Adipocyte (in vitro differentiated cells): ENCODE measurements around the gene LRBA.
"Not testable (repeated sequence)": the region's sequence is repeated elsewhere in the genome, so short reads cannot be mapped to it uniquely, and the experiment has no call there.

Source experiments
- DNase-seq: peaks from one replicate; pipeline ENCODE4 v3.0.0-alpha.2; 2015; ENCODE audit warnings: low read depth
- H3K27me3 ChIP-seq: replicated peaks from 2 replicates; pipeline ENCODE4 v1.7.0; 2013; ENCODE audit warnings: mild to moderate bottlenecking, low read length, moderate library complexity; ENCODE audit not compliant: control insufficient read depth, insufficient read depth
- H3K36me3 ChIP-seq: 2 replicates; pipeline ENCODE4 v1.7.0; 2013; ENCODE audit warnings: low read length, mild to moderate bottlenecking, moderate library complexity; ENCODE audit not compliant: control insufficient read depth, insufficient read depth, severe bottlenecking
- H3K4me1 ChIP-seq: 2 replicates; pipeline ENCODE4 v1.7.0; 2013; ENCODE audit warnings: mild to moderate bottlenecking, low read length, moderate library complexity; ENCODE audit not compliant: control insufficient read depth, insufficient read depth
- H3K4me3 ChIP-seq: 2 replicates; pipeline ENCODE4 v1.7.0; 2013; ENCODE audit warnings: mild to moderate bottlenecking, low read length, moderate library complexity
- H3K9ac ChIP-seq: 2 replicates; pipeline ENCODE4 v1.7.0; 2013; ENCODE audit warnings: mild to moderate bottlenecking, low read length, moderate library complexity
- H3K9me3 ChIP-seq: 2 replicates; pipeline ENCODE4 v1.7.0; 2013; ENCODE audit warnings: mild to moderate bottlenecking, low read length, moderate library complexity; ENCODE audit not compliant: control insufficient read depth

LRBA gene

DNA sequence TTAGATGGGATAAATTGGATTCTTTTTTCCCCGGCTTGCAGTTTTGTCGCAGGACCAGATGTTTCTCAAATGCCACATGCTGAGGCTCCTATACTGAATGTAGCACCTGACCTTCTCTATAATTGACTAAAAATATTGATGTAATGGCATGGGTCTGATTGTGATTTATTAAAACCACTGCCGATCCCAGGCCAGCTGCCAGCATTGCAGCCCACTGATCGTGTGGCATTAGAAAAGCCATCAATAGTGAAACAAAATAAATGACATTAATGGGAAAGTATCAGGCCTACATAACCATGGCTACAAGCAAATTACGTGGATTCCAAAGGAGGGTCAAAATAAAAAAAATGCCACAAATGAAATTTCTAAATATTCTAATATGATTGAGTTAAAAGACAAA is 334.4 kb downstream of the LRBA start:
- Histone ChIP-seq H3K9me3 (no peaks in the 10 kb centered on the region), H3K36me3 (peaks cover 4% of the 10 kb centered on the region), H3K27me3 (no peaks in the 10 kb centered on the region), H3K4me3 (no peak overlapping the region), H3K4me1 (peaks cover 5% of the 10 kb centered on the region), H3K9ac (no peak overlapping the region)
- no peak for DNase-seq

DNA sequence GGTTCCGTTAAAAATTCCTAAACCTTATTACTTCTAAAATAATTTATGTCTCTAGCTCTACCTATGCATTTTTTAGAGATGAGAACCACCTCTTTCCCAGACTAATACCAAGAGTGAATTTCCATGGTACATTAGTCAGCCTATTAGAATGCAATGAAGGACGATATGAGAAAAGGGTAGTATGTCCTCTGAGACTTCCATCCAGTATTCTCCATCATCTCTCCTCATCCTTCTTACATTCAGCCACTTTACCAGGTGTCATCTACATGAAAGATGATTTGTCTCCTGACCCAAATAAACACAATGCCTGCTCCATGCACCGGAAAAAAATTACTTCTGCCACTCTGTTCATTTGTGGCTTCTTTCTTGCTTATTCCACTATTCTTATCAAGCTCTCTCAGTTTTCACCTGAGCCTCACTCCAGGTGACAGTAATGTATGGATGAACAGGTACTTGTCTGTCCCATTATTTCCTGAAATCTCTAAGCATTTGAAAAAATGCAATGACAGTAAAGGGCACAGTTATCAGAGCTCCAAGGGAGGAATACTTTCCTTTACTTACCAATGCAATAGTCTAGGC is 335.2 kb downstream of the LRBA start:
- Histone ChIP-seq H3K9ac (no peak overlapping the region), H3K36me3 (peaks cover 4% of the 10 kb centered on the region), H3K4me3 (peak overlapping the region; percentile 75), H3K4me1 (peaks cover 5% of the 10 kb centered on the region), H3K9me3 (no peaks in the 10 kb centered on the region), H3K27me3 (no peaks in the 10 kb centered on the region)
- DNase-seq, result peak; percentile 36

DNA sequence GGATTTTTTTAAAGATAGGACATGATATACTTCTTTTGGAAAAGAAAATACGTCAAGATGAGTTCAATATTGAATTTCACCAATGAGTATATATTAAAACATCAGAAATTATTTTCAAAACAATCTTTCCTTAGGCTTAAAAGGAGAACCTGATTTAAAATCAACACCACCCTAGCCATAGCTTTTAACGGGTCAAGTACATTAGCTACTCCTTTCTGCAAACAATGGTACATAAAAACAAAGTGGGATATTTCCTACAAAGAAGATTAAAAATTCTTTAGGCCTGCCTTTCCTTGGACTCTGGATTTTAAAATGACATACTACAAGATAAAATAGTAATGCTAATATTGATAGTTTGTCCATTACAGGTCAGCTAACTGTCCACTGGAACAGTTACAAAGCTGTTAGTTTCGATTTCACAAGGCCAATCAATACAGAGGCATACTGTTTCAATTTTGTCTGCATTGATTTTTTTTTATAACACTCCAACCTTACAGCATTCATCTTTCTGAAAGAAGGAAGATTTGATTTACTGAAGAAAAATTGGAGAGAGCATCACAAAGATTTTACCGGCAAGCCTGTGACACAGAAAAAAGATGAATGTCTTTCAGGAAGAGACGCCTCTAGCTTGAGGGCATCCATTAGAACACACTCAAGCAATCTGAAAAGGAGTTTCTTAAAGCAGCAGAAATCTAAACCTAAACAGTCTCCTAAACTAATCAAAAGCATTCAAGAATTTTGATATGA is 335.9 kb downstream of the LRBA start:
- H3K36me3 ChIP-seq, result peaks cover 4% of the 10 kb centered on the region
- H3K4me1 ChIP-seq, result peaks cover 5% of the 10 kb centered on the region
- H3K4me3 ChIP-seq, result peak overlapping the region; percentile 75
- no peaks in the 10 kb centered on the region for H3K27me3 ChIP-seq
- H3K9ac ChIP-seq, result peak overlapping the region; percentile 46
- no peaks in the 10 kb centered on the region for H3K9me3 ChIP-seq
- peak; percentile 38 for DNase-seq

DNA sequence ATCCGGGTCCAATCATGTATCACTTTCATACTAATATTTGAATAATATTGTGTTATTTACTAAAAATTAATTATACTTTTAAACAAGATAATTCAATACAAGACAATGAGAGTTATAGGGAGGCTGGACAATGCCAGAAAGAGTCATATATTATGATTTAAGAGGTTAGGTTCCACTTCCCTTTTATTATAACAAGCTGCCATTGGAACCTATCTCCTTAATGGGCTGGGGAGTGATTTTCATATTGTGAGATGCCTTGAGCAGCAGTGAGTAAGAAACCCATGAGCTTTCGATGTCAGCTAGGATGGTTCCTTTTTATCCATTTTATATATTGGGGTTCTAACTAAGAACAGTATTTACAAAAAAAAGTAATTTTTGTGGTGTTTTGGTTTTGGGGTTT is 341.3 kb downstream of the LRBA start:
- DNase-seq, result no peak
- H3K9ac ChIP-seq, result no peak overlapping the region
- H3K36me3 ChIP-seq, result no peaks in the 10 kb centered on the region
- H3K27me3 ChIP-seq, result no peaks in the 10 kb centered on the region
- no peaks in the 10 kb centered on the region for H3K9me3 ChIP-seq
- H3K4me1 ChIP-seq, result no peaks in the 10 kb centered on the region
- no peak overlapping the region for H3K4me3 ChIP-seq

DNA sequence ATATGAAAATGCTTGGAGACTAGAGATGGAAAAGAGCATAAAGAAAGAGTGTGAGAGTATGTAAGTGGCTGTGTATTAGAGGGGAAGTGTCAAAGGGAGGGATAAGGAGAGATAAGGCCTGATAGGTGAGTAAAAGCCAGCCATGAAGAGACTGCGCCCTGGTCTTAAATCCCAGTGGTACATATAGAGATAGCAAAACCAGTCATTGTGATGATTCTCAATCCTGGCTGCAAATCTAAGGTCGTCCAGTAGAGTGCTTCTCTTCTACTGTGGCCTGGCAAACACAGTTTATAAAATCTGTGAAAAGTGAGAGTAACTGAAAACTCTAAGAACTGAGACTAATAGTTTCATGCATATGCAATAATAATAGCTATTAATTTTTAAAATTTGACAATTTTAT is 346.3 kb downstream of the LRBA start:
- Histone ChIP-seq H3K9ac (no peak overlapping the region), H3K4me3 (no peak overlapping the region), H3K27me3 (no peaks in the 10 kb centered on the region), H3K9me3 (no peaks in the 10 kb centered on the region), H3K36me3 (no peaks in the 10 kb centered on the region), H3K4me1 (no peaks in the 10 kb centered on the region)
- no peak for DNase-seq

DNA sequence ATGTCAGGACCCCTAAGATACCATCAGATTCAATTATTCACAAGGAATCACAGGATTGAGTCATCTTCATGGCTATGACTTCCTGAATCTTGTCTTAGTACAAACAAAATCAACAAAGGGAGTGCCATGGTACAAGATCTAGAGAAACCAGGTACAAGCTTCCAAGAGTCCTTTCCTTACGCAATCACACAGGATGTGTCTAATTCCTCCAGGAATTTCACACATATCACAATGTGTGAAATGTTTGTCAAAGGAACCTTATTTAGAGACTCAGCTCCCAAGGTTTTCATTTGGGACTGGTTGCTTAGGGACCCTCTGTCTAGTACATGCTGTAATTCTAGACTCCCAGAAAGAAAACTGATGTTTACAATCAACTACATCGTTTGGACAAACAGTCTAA is 350.1 kb downstream of the LRBA start:
- Histone ChIP-seq H3K4me3 (no peak overlapping the region), H3K9me3 (no peaks in the 10 kb centered on the region), H3K9ac (no peak overlapping the region), H3K4me1 (no peaks in the 10 kb centered on the region), H3K27me3 (no peaks in the 10 kb centered on the region), H3K36me3 (no peaks in the 10 kb centered on the region)
- no peak for DNase-seq

DNA sequence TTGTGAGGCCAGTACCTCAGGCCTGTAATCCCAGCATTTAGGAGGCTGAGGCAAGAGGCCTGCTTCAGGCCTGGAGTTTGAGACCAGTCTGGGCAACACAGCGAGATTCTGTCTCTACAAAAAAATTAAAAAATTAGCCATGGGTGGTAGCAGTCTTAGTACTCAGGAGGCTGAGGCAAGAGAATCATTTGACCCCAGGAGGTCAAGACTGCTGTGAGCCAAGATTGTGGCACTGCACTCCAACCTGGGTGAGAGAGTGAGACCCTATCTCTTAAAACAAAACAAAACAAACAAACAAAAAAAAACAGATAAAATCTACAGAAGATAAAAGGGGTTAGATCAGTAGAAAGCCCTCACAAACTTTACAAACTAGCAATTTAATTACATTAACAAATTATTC is 352.4 kb downstream of the LRBA start:
- H3K9ac ChIP-seq, result no peak overlapping the region
- H3K4me3 ChIP-seq, result no peak overlapping the region
- no peaks in the 10 kb centered on the region for H3K36me3 ChIP-seq
- H3K27me3 ChIP-seq, result no peaks in the 10 kb centered on the region
- H3K9me3 ChIP-seq, result no peaks in the 10 kb centered on the region
- DNase-seq, result no peak
- H3K4me1 ChIP-seq, result no peaks in the 10 kb centered on the region

DNA sequence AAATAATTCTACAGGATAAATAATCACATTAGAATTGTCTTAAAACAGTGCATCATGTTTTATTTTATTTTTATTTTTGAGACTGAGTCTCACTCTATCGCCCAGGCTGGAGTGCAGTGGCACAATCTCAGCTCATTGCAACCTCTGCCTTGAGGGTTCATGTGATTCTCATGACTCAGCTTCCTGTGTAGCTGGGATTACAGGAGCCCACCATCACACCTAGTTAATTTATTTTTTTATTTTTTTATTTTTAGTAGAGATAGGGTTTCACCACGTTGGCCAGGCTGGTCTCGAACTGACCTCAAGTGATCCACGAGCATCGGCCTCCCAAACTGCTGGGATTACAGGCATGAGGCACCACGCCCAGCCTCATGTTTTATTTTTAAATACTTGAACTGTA is 353.5 kb downstream of the LRBA start:
- H3K9ac ChIP-seq, H3K36me3 ChIP-seq, H3K27me3 ChIP-seq, H3K4me1 ChIP-seq, DNase-seq, H3K4me3 ChIP-seq, H3K9me3 ChIP-seq: not testable (repeated sequence)

DNA sequence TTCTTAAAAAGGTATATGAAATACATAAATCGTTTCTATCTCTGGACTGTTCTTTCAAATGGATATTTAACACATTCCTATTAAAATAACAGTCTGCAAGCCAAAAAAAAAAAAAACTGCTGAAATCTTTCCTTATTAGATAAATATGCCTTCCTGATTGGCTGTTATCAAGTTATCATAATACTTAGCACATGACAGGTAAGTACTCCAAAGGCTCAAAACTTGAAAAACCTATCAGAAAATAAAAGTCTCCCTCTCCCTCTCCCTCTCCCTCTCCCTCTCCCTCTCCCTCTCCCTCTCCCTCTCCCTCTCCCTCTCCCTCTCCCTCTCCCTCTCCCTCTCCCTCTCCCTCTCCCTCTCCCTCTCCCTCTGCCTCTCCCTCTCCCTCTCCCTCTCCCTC is 356.8 kb downstream of the LRBA start:
- DNase-seq, H3K9me3 ChIP-seq, H3K4me1 ChIP-seq, H3K27me3 ChIP-seq, H3K36me3 ChIP-seq, H3K9ac ChIP-seq, H3K4me3 ChIP-seq: not testable (repeated sequence)

DNA sequence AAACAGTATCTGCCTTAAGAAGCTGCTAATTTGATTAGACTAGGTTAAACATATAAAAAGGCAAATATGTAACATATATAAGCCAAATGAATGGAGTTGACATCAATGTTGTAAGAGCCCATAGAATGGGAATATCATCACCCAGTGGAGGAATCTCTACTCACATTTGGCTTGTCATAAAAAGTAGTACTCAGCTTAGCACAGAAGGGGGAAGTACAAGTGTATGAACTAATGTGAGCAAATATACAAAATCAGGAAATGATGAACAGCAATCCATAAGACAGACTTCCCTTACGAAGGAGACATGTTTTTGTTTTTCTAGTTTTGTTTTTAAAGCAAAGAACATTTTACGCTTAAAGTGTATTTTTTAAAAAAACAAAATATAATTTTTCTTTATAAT is 358.2 kb downstream of the LRBA start:
- H3K9me3 ChIP-seq, result no peaks in the 10 kb centered on the region
- no peaks in the 10 kb centered on the region for H3K36me3 ChIP-seq
- no peak for DNase-seq
- H3K4me1 ChIP-seq, result no peaks in the 10 kb centered on the region
- no peaks in the 10 kb centered on the region for H3K27me3 ChIP-seq
- no peak overlapping the region for H3K9ac ChIP-seq
- H3K4me3 ChIP-seq, result no peak overlapping the region

DNA sequence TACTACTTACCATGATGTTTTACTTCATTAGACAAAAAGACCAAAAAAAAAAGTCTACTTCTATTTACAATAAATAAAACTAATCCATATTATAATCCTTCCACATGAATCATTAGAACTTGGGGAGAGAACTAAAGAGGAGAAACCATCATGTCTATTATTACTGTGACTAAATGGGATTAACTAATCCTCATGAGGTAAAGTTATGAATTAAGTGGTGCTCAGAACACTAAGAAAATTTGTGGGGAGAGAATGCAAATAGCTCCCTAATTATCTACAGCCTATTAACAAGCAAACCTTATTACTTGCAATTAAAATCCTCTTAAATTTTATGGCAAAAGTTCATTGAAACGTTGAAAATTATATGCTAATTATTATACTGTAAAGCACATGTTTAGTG is 364.3 kb downstream of the LRBA start:
- Histone ChIP-seq H3K4me1 (no peaks in the 10 kb centered on the region), H3K27me3 (no peaks in the 10 kb centered on the region), H3K4me3 (no peak overlapping the region), H3K9me3 (no peaks in the 10 kb centered on the region), H3K9ac (no peak overlapping the region), H3K36me3 (no peaks in the 10 kb centered on the region)
- DNase-seq, result no peak

DNA sequence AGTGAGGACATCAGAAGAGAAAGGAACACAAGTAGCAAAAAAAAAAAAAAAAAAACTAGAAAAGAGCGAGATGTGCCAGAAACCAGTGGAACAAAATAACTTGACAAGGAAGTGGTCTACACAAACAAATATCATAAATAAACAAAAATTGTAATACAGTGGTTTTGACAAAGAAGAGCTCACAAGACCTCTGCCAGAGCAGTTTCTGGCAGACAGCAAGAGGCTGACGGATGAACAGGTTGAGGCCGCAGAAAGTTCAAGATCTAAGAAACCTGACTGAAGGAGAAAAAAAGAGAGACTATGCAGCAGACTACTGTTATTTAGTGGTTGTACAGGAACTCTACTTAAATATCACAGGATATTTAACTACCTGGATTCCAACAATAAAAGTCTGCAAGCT is 367.0 kb downstream of the LRBA start:
- DNase-seq, result no peak
- Histone ChIP-seq H3K4me3 (no peak overlapping the region), H3K27me3 (no peaks in the 10 kb centered on the region), H3K9me3 (no peaks in the 10 kb centered on the region), H3K4me1 (no peaks in the 10 kb centered on the region), H3K9ac (no peak overlapping the region), H3K36me3 (no peaks in the 10 kb centered on the region)
